HG02973 (cell line): ENCODE data around the gene OR10H5.
"Not testable (repeated sequence)": the region's sequence is repeated elsewhere in the genome, so short reads cannot be mapped to it uniquely, and the experiment has no call there.

Experiments
- ATAC-seq: cut with Tn5 transposase; IDR thresholded peaks from one replicate; pipeline ENCODE4 v1.9.1; 2021; ENCODE audit warnings: moderate library complexity; ENCODE audit not compliant: unreplicated experiment

OR10H5 gene

DNA sequence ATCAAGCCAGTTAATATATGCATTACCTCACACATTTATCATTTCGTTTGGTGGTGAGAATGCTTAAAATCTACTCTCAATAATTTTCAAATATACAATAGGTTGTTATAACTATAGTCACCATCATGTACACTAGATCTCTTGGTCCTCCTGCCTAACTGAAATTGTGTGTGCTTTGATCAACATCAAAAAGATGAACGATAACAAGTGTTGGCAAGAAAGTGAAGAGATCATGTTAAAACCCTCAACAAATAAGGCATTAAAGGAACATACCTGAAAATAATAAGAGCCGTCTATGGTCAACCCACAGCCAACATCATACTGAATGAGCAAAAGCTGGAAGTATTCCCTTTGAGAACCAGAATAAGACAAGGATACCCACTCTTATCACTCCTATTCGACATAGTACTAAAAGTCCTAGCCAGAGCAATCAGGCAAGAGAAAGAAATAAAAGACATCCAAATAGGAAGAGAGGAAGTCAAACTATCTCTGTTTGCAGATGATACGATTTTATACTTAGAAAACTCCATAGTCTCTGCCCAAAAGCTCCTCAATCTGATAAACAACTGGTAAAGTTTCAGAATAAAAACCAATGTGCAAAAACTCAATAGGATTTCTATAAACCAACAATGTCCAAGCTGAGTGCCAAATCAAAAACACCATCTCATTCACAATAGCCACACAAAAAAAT is 55.9 kb downstream of the OR10H5 start:
- ATAC-seq = no peak

DNA sequence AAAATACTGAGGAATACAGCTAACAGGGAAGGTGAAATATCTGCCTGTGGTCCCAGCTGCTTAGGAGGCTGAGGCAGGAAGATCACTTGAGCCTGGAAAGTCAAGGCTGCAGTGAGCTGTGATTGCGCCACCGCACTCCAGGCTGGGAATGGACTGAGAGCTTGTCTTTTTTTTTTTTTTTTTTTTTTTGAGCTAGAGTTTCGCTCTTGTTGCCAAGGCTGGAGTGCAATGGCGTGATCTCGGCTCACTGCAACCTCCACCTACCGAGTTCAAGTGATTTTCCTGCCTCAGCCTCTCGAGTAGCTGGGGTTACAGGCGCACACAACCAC is 56.4 kb downstream of the OR10H5 start:
- ATAC-seq = not testable (repeated sequence)

DNA sequence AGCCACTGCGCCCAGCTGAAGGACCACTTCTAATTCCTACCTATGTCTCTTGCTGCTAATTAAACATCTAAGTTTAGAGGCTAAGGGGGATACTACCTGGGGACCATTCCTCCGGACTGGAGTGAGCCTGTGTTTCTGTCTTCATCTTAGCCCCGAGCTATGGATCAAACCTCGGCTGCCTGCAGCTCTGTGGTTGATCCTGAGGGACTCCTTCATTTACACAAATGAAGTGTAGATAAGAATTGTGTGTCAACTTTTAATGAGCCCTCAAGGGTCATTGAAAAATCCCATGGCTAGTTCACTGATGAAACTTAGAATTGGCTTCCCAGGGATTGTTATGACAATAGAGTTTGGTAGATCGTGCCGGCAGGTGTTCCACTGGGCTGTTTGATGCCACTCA is 59.5 kb downstream of the OR10H5 start:
- no peak for ATAC-seq

DNA sequence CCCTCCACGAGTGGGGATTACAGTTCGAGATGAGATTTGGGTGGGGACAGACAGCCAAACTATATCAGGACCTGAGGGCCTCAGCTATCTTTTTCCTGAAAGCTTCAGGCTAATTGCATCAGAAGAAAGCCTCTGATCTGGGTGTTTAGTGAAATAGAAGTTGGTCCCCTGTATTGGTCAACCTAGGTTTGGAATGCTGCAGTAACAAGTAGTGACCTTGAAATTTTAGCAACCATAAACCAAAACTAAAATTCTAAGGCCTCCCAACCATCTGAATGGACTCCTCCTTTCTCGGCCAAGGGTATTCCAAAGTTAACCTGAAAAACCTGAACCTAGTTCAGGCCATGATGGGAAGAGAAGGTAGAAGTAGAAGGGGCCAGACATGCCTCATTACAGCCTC is 62.9 kb downstream of the OR10H5 start:
- ATAC-seq = no peak
